Astrocyte (in vitro differentiated cells and primary cell): ENCODE measurements around the gene TTL. TPM values are rescaled to one million over a fixed set of nuclear protein-coding genes. Genes with fewer than 3 reads are reported as not detected.

Experiments
- DNase-seq: peaks from one replicate; pipeline ENCODE4 v3.0.0-alpha.2; 2010; ENCODE audit warnings: low read depth
- FAIRE-seq: peaks from 2 replicates; lab custom pipeline; 2011; peaks lifted over from hg19 to GRCh38; lab: Jason Lieb, UNC
- H2AFZ ChIP-seq: 2 replicates; pipeline ENCODE4 v1.6.0; 2012; ENCODE audit warnings: low read depth, low read length, inconsistent platforms
- H3K27ac ChIP-seq: 2 replicates; pipeline ENCODE4 v1.5.1; 2011; ENCODE audit warnings: low read depth, low read length, inconsistent platforms
- H3K27me3 ChIP-seq: 2 replicates; pipeline ENCODE4 v1.6.0; 2011; ENCODE audit warnings: low read length, inconsistent platforms; ENCODE audit not compliant: insufficient read depth
- H3K36me3 ChIP-seq: 2 replicates; pipeline ENCODE4 v1.5.1; 2011; ENCODE audit warnings: low read length, inconsistent platforms; ENCODE audit not compliant: insufficient read depth
- H3K4me1 ChIP-seq: 2 replicates; pipeline ENCODE4 v1.5.1; 2011; ENCODE audit warnings: low read length, inconsistent platforms; ENCODE audit not compliant: insufficient read depth
- H3K4me2 ChIP-seq: 2 replicates; pipeline ENCODE4 v1.6.0; 2012; ENCODE audit warnings: low read length, inconsistent platforms
- H3K4me3 ChIP-seq: 2 replicates; pipeline ENCODE4 v1.5.1; 2011; ENCODE audit warnings: low read depth, mild to moderate bottlenecking, low read length, inconsistent platforms; ENCODE audit not compliant: insufficient read depth
- H3K79me2 ChIP-seq: 2 replicates; pipeline ENCODE4 v1.6.0; 2012; ENCODE audit warnings: mild to moderate bottlenecking, low read length, inconsistent platforms; ENCODE audit not compliant: insufficient read depth
- H3K9ac ChIP-seq: 2 replicates; pipeline ENCODE4 v1.6.0; 2012; ENCODE audit warnings: mild to moderate bottlenecking, low read length, inconsistent platforms
- H3K9me3 ChIP-seq: 2 replicates; pipeline ENCODE4 v1.5.1; 2012; ENCODE audit warnings: low read depth, mild to moderate bottlenecking, low read length, inconsistent platforms; ENCODE audit not compliant: insufficient read depth
- H4K20me1 ChIP-seq: 2 replicates; pipeline ENCODE4 v1.6.0; 2012; ENCODE audit warnings: low read length, inconsistent platforms; ENCODE audit not compliant: insufficient read depth
- H3K27ac Mint-ChIP-seq: one replicate; pipeline ENCODE4 v1.8.0; 2021; ENCODE audit warnings: mild to moderate bottlenecking, mixed read lengths; ENCODE audit not compliant: unreplicated experiment
- H3K27me3 Mint-ChIP-seq: one replicate; pipeline ENCODE4 v1.8.0; 2021; ENCODE audit warnings: low read depth, mixed read lengths; ENCODE audit not compliant: unreplicated experiment
- H3K36me3 Mint-ChIP-seq: one replicate; pipeline ENCODE4 v1.8.0; 2021; ENCODE audit warnings: low read depth, mixed read lengths; ENCODE audit not compliant: unreplicated experiment
- H3K4me1 Mint-ChIP-seq: one replicate; pipeline ENCODE4 v1.8.0; 2021; ENCODE audit warnings: low read depth, mixed read lengths; ENCODE audit not compliant: unreplicated experiment
- H3K4me3 Mint-ChIP-seq: one replicate; pipeline ENCODE4 v1.8.0; 2021; ENCODE audit warnings: mild to moderate bottlenecking, moderate library complexity, mixed read lengths; ENCODE audit not compliant: unreplicated experiment
- H3K9me3 Mint-ChIP-seq: one replicate; pipeline ENCODE4 v1.8.0; 2021; ENCODE audit warnings: mild to moderate bottlenecking, mixed read lengths; ENCODE audit not compliant: unreplicated experiment
- EZH2 ChIP-seq: IDR thresholded peaks from 2 replicates; pipeline ENCODE4 v1.6.1; 2012; ENCODE audit warnings: mild to moderate bottlenecking, low read length, inconsistent platforms; ENCODE audit not compliant: insufficient read depth
- total RNA-seq: library from RNA; stranded (reverse); gene quantifications from 2 replicates; pipeline ENCODE4 v1.2.1, GENCODE V29; 2021
- TF ChIP-seq, protein P1 (sequence below): IDR thresholded peaks from 2 replicates; pipeline ENCODE4 v1.5.1; 2011; ENCODE audit warnings: low read depth, mild to moderate bottlenecking, inconsistent platforms, low read length, moderate library complexity; ENCODE audit not compliant: insufficient read depth

TTL gene
- total RNA-seq, 1 donor from 2014 or later: 58.1 TPM

GRCh38 chr2:112482309-112483041, 519 bp downstream of the TTL start:
- H3K27me3 ChIP-seq: no peaks in the 10 kb centered on the region
- peaks cover 36% of the 10 kb centered on the region for H4K20me1 ChIP-seq
- peaks cover 53% of the 10 kb centered on the region for H3K79me2 ChIP-seq
- H3K27ac ChIP-seq: peak overlapping the region; percentile 78
- H3K4me2 ChIP-seq: peak overlapping the region; percentile 95
- peak overlapping the region; percentile 93 for H3K9ac ChIP-seq
- peak overlapping the region; percentile 72 for H2AFZ ChIP-seq
- Mint-ChIP-seq H3K27ac (peak overlapping the region; percentile 84), H3K4me1 (peaks cover 13% of the 10 kb centered on the region), H3K27me3 (no peaks in the 10 kb centered on the region), H3K36me3 (peaks cover 7% of the 10 kb centered on the region), H3K9me3 (no peaks in the 10 kb centered on the region), H3K4me3 (peak overlapping the region; percentile 93)
- H3K36me3 ChIP-seq: peaks cover 2% of the 10 kb centered on the region
- peaks cover 12% of the 10 kb centered on the region for H3K4me1 ChIP-seq
- H3K9me3 ChIP-seq: no peaks in the 10 kb centered on the region
- FAIRE-seq (no peak), DNase-seq (peak; percentile 43)
- TF ChIP-seq, protein P1, sequence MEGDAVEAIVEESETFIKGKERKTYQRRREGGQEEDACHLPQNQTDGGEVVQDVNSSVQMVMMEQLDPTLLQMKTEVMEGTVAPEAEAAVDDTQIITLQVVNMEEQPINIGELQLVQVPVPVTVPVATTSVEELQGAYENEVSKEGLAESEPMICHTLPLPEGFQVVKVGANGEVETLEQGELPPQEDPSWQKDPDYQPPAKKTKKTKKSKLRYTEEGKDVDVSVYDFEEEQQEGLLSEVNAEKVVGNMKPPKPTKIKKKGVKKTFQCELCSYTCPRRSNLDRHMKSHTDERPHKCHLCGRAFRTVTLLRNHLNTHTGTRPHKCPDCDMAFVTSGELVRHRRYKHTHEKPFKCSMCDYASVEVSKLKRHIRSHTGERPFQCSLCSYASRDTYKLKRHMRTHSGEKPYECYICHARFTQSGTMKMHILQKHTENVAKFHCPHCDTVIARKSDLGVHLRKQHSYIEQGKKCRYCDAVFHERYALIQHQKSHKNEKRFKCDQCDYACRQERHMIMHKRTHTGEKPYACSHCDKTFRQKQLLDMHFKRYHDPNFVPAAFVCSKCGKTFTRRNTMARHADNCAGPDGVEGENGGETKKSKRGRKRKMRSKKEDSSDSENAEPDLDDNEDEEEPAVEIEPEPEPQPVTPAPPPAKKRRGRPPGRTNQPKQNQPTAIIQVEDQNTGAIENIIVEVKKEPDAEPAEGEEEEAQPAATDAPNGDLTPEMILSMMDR: no peak
- peak overlapping the region; percentile 94 for H3K4me3 ChIP-seq

GRCh38 chr2:112483042-112483473, 1.1 kb downstream of the TTL start:
- Histone ChIP-seq H4K20me1 (peaks cover 42% of the 10 kb centered on the region), H3K27me3 (no peaks in the 10 kb centered on the region), H3K4me1 (peaks cover 12% of the 10 kb centered on the region), H3K27ac (peak overlapping the region; percentile 78), H3K36me3 (peaks cover 8% of the 10 kb centered on the region), H3K9me3 (no peaks in the 10 kb centered on the region), H3K79me2 (peaks cover 59% of the 10 kb centered on the region), H3K9ac (peak overlapping the region; percentile 93), H2AFZ (peak overlapping the region; percentile 72), H3K4me3 (peak overlapping the region; percentile 94), H3K4me2 (peak overlapping the region; percentile 95)
- TF ChIP-seq EZH2: no peak
- TF ChIP-seq, protein P1: no peak
- Mint-ChIP-seq H3K9me3 (no peaks in the 10 kb centered on the region), H3K4me3 (peak overlapping the region; percentile 93), H3K4me1 (peaks cover 13% of the 10 kb centered on the region), H3K27me3 (no peaks in the 10 kb centered on the region), H3K27ac (peak overlapping the region; percentile 84), H3K36me3 (peaks cover 11% of the 10 kb centered on the region)
- DNase-seq (peak; percentile 66), FAIRE-seq (no peak)

- Histone ChIP-seq H3K4me3 (peak overlapping the region; percentile 94), H3K36me3 (peaks cover 11% of the 10 kb centered on the region), H3K4me2 (peak overlapping the region; percentile 95), H3K9ac (peak overlapping the region; percentile 93), H4K20me1 (peaks cover 44% of the 10 kb centered on the region), H2AFZ (no peak overlapping the region), H3K27me3 (no peaks in the 10 kb centered on the region), H3K4me1 (peaks cover 12% of the 10 kb centered on the region), H3K9me3 (no peaks in the 10 kb centered on the region), H3K79me2 (peaks cover 63% of the 10 kb centered on the region), H3K27ac (no peak overlapping the region)
- DNase-seq: no peak
- Mint-ChIP-seq H3K4me3 (peak overlapping the region; percentile 93), H3K9me3 (no peaks in the 10 kb centered on the region), H3K27me3 (no peaks in the 10 kb centered on the region), H3K36me3 (peaks cover 15% of the 10 kb centered on the region), H3K27ac (no peak overlapping the region), H3K4me1 (peaks cover 13% of the 10 kb centered on the region)
- TF ChIP-seq, protein P1: no peak
- TF ChIP-seq EZH2: no peak
- FAIRE-seq: no peak
Observed at GRCh38 chr2:112483831-112484230, 1.9 kb downstream of the TTL start.
